ENCODE data around the gene DLGAP1.

The DLGAP1 gene

GRCh38 chr18:3758531-3758930, 696.6 kb downstream of the DLGAP1 start:
- H3K4me3 ChIP-seq (ENCODE audit: low read depth, low read length) = no peak overlapping the region
- TF ChIP-seq CTCF (IDR thresholded peaks at IDR 0.05; ENCODE audit: borderline replicate concordance, insufficient read depth, low read depth, low read length) = no peak

GRCh38 chr18:3757361-3757760, 697.7 kb downstream of the DLGAP1 start:
- no peak for TF ChIP-seq CTCF (IDR thresholded peaks at IDR 0.05; ENCODE audit: borderline replicate concordance, insufficient read depth, low read depth, low read length)
- no peak overlapping the region for H3K4me3 ChIP-seq (ENCODE audit: low read depth, low read length)

GRCh38 chr18:3753106-3753505, 702.0 kb downstream of the DLGAP1 start:
- H3K4me3 ChIP-seq (ENCODE audit: low read depth, low read length) = no peak overlapping the region
- no peak for TF ChIP-seq CTCF (IDR thresholded peaks at IDR 0.05; ENCODE audit: borderline replicate concordance, insufficient read depth, low read depth, low read length)

GRCh38 chr18:3748086-3748485, 707.0 kb downstream of the DLGAP1 start:
- TF ChIP-seq CTCF (IDR thresholded peaks at IDR 0.05; ENCODE audit: borderline replicate concordance, insufficient read depth, low read depth, low read length) = no peak

GRCh38 chr18:3747176-3747973, 707.7 kb downstream of the DLGAP1 start:
- no peak for TF ChIP-seq CTCF (IDR thresholded peaks at IDR 0.05; ENCODE audit: borderline replicate concordance, insufficient read depth, low read depth, low read length)
- H3K4me3 ChIP-seq (ENCODE audit: low read depth, low read length) = no peak overlapping the region

More at GRCh38 chr18:3748086-3748485, 707.0 kb downstream of the DLGAP1 start:
- no peak overlapping the region for H3K4me3 ChIP-seq (ENCODE audit: low read depth, low read length)

GRCh38 chr18:3742541-3742940, 712.6 kb downstream of the DLGAP1 start:
- no peak for TF ChIP-seq CTCF (IDR thresholded peaks at IDR 0.05; ENCODE audit: borderline replicate concordance, insufficient read depth, low read depth, low read length)
- H3K4me3 ChIP-seq (ENCODE audit: low read depth, low read length) = no peak overlapping the region

- H3K4me3 ChIP-seq (ENCODE audit: low read depth, low read length) = no peak overlapping the region
- TF ChIP-seq CTCF (IDR thresholded peaks at IDR 0.05; ENCODE audit: borderline replicate concordance, insufficient read depth, low read depth, low read length) = no peak
Observed at GRCh38 chr18:3741333-3741732, 713.8 kb downstream of the DLGAP1 start.

Measured in GM12875 (cell line).